ENCODE data around the gene MTAP. TPM values are rescaled to one million over a fixed set of nuclear protein-coding genes. Genes with fewer than 3 reads are reported as not detected.
A peak's percentile ranks its signal among the peaks of the same experiment; 100 is the strongest.

Gene MTAP
- total RNA-seq, 2 experiments from 2014 or later = 44.9 to 63.7 TPM

DNA sequence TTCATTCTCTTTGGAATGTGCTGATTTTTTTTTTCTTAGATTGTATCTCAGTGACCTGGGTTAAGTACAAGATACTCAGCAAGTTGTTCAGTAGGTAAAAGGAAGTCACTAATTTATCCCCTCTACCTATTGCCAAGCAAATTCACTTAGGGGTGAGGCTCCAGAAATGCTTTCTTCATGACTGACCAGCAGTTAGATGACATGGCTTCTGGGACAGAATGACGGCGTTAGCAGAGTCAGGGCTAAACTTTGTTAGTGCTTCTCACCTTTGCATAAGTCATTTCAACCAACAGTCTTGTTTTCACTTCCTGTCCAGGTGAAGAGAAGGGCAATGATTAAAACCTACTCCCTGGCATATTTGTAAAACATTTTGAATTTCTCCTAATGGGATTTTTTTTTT, 20.2 kb upstream of the MTAP start:
- CTCF ChIA-PET = interaction anchor here (1.5 kb wide), 1 partner anchor 11 kb away, joined by 3 read pairs; no protein-coding TSS in a partner anchor
- Mint-ChIP-seq H3K4me3 (no peak overlapping the region), H3K27ac (no peak overlapping the region), H3K27me3 (peaks cover 47% of the 10 kb centered on the region), H3K36me3 (no peaks in the 10 kb centered on the region), H3K4me1 (no peaks in the 10 kb centered on the region), H3K9me3 (ENCODE audit: low read depth) (no peaks in the 10 kb centered on the region)
- no peak for DNase-seq
- ATAC-seq = no peak

DNA sequence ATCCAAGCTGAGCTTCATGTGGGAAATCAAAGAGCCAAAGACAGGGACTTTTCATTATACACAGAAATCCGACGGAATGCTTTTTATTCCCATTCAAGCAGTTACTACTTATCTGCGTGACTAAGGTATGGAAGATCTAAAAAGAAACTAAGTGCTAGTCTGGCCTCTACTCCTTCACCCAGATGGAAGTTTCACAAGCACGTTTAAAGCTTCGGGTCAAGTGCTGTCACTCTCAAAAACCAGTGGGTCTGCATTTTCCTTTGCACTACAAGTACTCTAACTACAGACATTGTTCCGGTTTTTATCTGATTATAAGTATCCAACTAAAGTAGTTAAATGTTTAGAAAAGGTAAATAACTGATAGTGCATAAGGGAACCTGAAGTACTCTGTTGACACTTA, 13.7 kb upstream of the MTAP start:
- Mint-ChIP-seq H3K27me3 (peaks cover 46% of the 10 kb centered on the region), H3K9me3 (ENCODE audit: low read depth) (no peaks in the 10 kb centered on the region), H3K27ac (no peak overlapping the region), H3K36me3 (no peaks in the 10 kb centered on the region), H3K4me1 (peaks cover 3% of the 10 kb centered on the region), H3K4me3 (no peak overlapping the region)
- ATAC-seq (no peak), DNase-seq (no peak)
- CTCF ChIA-PET = interaction anchor here (0.6 to 3.4 kb wide), 19 partner anchors 34 to 594 kb away, joined by 3 to 21 read pairs (median 3); no protein-coding TSS in a partner anchor

DNA sequence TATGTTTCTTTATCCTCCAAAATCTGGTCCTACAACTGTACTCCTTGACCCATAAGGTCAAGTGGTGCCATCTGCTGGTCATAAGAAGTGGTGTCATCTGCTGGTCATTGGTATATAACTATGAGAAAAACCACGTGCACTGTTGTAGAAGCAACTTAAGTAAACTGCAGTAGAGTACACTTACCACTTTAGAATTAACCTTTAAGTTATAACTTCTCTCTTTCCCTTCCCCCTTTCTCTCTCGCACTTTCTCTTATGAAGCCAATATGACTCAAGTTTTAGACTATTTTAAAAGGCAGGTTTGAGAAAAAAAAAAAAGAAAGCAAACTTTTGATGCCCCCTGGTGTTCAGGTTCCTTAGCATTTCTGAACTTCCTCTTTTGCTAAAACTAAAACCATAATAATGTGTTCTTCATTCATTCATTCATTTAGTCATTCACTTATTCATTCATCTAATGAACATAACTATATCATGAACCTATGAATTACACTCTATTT, 12.8 kb upstream of the MTAP start:
- Mint-ChIP-seq H3K27me3 (peaks cover 38% of the 10 kb centered on the region), H3K27ac (no peak overlapping the region), H3K4me3 (peak overlapping the region; percentile 55), H3K9me3 (ENCODE audit: low read depth) (no peaks in the 10 kb centered on the region), H3K36me3 (no peaks in the 10 kb centered on the region), H3K4me1 (peaks cover 3% of the 10 kb centered on the region)
- peak; percentile 99 for ATAC-seq
- CTCF ChIA-PET = interaction anchor here (1.0 to 3.4 kb wide), 8 partner anchors 81 to 595 kb away, joined by 3 to 21 read pairs (median 8); no protein-coding TSS in a partner anchor
- DNase-seq = peak; percentile 65

DNA sequence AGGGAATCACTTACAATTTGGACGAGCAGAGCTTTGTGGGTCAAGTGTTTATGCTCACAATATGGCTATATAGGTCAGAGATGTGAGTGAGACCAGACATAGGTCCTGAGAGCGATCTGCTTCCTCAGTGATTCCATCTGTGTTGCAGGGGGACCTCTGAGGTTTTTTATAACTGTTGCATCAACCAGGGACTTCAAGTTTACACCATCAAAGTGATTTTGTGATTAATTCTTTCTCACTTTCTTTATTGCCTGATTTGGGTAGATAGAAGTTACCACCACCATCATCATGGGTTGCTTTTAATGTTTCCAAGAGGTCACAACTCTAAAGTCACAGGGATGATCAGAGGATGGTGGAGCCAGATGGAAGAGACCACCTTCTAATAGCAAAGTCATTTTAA, 7.0 kb upstream of the MTAP start:
- CTCF ChIA-PET = no interaction called here
- no peak overlapping the region for H3K27ac Mint-ChIP-seq
- ATAC-seq (no peak), DNase-seq (no peak)
- no peaks in the 10 kb centered on the region for H3K4me1 Mint-ChIP-seq
- H3K4me3 Mint-ChIP-seq = no peak overlapping the region
- H3K36me3 Mint-ChIP-seq = no peaks in the 10 kb centered on the region
- peaks cover 56% of the 10 kb centered on the region for H3K27me3 Mint-ChIP-seq
- no peaks in the 10 kb centered on the region for H3K9me3 Mint-ChIP-seq (ENCODE audit: low read depth)

DNA sequence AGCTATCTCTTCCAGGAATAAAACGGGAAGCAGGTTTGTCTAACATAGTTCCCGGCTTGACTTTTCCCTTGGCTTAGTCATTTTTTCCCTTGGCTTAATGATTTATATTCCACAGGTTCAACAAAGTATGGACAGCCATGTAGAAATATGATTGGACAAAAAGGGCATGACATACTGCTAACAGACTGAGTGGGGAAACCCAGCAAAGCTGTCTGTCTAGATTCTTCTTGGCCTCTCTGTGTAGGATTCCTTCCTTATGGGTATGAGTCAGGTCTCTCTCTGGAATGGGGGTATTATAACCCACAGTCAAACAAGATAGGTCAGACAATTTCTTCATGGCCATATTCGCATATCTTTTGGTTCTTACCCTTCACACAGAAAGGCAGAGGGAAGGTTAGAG, 5.7 kb upstream of the MTAP start:
- CTCF ChIA-PET = interaction anchor here (1.0 to 1.1 kb wide), 2 partner anchors 13 to 331 kb away, joined by 3 to 4 read pairs; no protein-coding TSS in a partner anchor
- no peak for DNase-seq

DNA sequence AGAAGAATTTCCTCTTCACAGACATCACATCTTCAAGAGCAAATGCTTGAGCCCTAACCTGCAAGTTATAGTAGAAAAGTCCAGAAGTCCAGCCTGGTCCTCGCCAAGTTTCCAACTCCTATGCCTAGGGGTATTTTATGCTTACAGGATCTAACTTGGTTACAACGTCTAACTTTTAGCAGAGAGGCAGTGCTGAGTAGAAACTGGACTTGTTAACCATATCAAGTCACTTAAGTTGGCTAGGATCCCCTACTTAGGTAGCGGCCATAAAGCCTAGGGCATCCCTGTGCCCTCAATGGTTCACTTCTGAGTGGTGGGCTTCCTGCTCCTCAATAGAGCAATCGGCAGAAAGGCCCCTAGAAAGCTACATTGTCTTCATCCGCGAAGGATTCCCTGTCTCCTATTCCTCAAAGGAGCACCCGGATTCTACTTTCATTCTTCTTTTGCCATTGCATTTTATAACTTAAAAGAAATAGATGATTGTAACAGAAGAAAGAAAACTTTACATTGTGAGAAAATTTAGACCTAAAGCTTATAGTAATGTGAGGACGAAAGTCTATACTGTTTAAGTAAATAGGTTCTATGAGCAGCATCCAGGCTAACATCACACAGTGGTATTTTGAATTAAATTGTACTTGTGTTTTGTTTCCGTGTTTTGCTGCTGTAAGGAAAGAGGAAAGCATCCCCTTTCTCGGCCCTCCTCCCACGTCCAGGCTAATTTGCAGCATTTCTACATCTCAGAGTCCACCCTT, 1.3 kb upstream of the MTAP start:
- peaks cover 31% of the 10 kb centered on the region for H3K4me1 Mint-ChIP-seq
- DNase-seq = no peak
- H3K9me3 Mint-ChIP-seq (ENCODE audit: low read depth) = no peaks in the 10 kb centered on the region
- peaks cover 53% of the 10 kb centered on the region for H3K27me3 Mint-ChIP-seq
- CTCF ChIA-PET = interaction anchor here (0.9 to 1.2 kb wide), 3 partner anchors 10 to 335 kb away, joined by 3 to 5 read pairs (median 3); no protein-coding TSS in a partner anchor
- ATAC-seq = no peak
- H3K4me3 Mint-ChIP-seq = peak overlapping the region; percentile 97
- peaks cover 9% of the 10 kb centered on the region for H3K36me3 Mint-ChIP-seq
- no peak overlapping the region for H3K27ac Mint-ChIP-seq

More for the DNA sequence above, 5.7 kb upstream of the MTAP start:
- H3K4me3 Mint-ChIP-seq = no peak overlapping the region
- no peaks in the 10 kb centered on the region for H3K9me3 Mint-ChIP-seq (ENCODE audit: low read depth)
- peaks cover 64% of the 10 kb centered on the region for H3K27me3 Mint-ChIP-seq
- H3K4me1 Mint-ChIP-seq = peaks cover 4% of the 10 kb centered on the region
- no peaks in the 10 kb centered on the region for H3K36me3 Mint-ChIP-seq
- ATAC-seq = no peak
- H3K27ac Mint-ChIP-seq = no peak overlapping the region

DNA sequence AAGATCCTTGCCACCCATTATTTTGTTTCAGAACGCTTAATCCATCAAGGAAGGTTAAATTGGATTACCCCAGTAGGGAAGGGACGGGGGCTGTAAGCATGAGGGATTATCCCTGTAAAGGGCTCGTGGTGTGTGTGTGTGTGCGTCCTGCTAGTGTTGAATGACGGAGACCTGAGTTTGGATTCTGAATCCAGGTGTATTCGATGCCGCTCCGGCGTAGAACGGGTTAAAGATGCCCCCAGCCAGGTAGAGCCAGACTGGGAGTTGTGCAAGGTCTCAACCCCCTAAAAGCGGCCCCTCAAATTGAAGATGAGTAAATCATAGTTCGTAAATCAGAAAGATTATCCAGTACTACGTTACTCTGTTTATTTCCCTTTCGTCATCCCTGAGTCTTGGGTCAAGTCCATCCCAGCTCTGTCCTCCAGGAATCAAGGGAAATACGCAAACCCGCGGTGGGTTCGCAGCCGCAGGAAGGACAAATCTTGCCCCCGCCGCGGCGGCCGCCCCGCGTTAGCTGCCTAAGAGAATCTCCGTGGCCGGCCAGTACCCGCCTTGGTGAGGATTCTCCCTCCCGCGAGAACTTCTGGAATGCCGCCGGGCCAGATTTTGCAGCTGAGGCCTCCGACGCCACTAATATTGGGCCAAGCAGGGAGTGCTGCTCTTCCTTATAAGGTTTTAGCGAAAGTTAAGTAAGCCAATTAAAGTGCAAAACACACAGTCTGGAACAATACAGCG, 586 bp upstream of the MTAP start:
- ATAC-seq (peak; percentile 21), DNase-seq (no peak)
- Mint-ChIP-seq H3K4me3 (peak overlapping the region; percentile 97), H3K27me3 (peaks cover 46% of the 10 kb centered on the region), H3K9me3 (ENCODE audit: low read depth) (no peaks in the 10 kb centered on the region), H3K4me1 (peaks cover 35% of the 10 kb centered on the region), H3K36me3 (peaks cover 13% of the 10 kb centered on the region), H3K27ac (peak overlapping the region; percentile 84)
- CTCF ChIA-PET = interaction anchor here (1.1 to 2.9 kb wide), 6 partner anchors 10 to 336 kb away, joined by 3 to 11 read pairs (median 3); no protein-coding TSS in a partner anchor

DNA sequence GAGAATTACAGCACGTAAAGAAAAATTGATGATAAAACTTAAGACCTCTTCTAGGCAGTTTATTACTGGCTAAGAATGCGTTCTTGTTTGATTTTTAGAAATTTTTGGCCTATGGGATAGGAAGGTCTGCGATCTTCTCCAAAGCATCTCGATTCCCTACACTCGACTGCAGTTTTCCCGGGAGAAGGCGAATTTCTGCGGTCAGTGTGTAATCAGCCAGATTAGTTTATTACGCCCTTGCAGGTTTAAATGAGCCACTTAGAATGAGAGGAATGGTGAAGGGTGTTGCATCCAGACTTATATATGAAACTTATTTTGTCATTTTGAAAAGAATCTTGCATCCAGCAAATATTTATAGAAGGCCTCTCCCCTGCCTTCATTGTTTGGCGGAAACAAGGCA, 1.2 kb downstream of the MTAP start:
- CTCF ChIA-PET = interaction anchor here (0.5 to 2.9 kb wide), 5 partner anchors 8 to 615 kb away, joined by 3 to 11 read pairs (median 5); partner anchors contain the start of gene CDKN2B
- peaks cover 15% of the 10 kb centered on the region for H3K36me3 Mint-ChIP-seq
- H3K27me3 Mint-ChIP-seq = peaks cover 29% of the 10 kb centered on the region
- no peak for DNase-seq
- no peak for ATAC-seq
- H3K4me1 Mint-ChIP-seq = peaks cover 42% of the 10 kb centered on the region
- no peaks in the 10 kb centered on the region for H3K9me3 Mint-ChIP-seq (ENCODE audit: low read depth)
- peak overlapping the region; percentile 97 for H3K4me3 Mint-ChIP-seq
- peak overlapping the region; percentile 97 for H3K27ac Mint-ChIP-seq

DNA sequence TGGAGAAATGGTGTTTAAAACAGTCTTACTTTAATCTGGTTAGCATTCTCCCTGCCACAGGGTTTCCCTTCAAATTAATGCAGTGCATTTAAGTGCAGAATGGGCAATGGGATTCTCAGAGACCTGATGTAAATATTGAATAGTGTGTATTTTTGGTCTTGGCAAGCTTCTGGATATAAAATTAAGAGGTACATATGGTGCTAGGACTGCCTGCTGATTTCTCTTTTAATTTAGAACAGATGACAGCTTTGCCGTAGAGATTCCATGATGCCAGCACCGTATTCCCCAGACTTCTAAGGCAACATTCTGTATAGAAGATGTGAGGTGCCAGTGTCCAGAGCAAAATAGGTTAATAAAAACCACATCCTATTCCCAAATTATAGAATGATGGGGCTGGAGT, 1.9 kb downstream of the MTAP start:
- peaks cover 23% of the 10 kb centered on the region for H3K27me3 Mint-ChIP-seq
- peaks cover 18% of the 10 kb centered on the region for H3K36me3 Mint-ChIP-seq
- CTCF ChIA-PET = interaction anchor here (2.9 kb wide), 2 partner anchors 8 to 9 kb away, joined by 10 to 11 read pairs; no protein-coding TSS in a partner anchor
- H3K4me3 Mint-ChIP-seq = no peak overlapping the region
- H3K9me3 Mint-ChIP-seq (ENCODE audit: low read depth) = no peaks in the 10 kb centered on the region
- DNase-seq (no peak), ATAC-seq (no peak)
- H3K27ac Mint-ChIP-seq = no peak overlapping the region
- H3K4me1 Mint-ChIP-seq = peaks cover 47% of the 10 kb centered on the region

DNA sequence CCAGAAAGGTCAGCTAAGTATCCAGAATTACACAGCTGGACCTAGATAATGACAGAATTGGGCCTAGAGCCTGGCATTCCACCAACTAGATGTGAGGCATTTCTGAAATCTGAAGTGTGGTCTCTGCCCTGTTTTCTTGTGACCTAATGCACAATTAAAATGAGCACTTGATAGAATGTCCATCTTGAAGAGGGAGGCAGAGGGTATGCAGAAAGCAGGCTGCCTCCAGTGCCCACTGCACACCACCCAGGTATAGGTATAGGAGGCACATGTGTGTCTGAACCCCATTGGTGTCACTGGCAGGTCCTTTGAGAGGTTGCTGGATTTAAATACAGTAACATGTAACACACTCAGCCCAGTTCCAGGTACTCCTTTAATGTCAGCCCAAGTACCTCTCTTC, 2.4 kb downstream of the MTAP start:
- Mint-ChIP-seq H3K36me3 (peaks cover 19% of the 10 kb centered on the region), H3K27me3 (peaks cover 19% of the 10 kb centered on the region), H3K9me3 (ENCODE audit: low read depth) (no peaks in the 10 kb centered on the region), H3K4me1 (peaks cover 50% of the 10 kb centered on the region), H3K4me3 (no peak overlapping the region), H3K27ac (no peak overlapping the region)
- ATAC-seq (no peak), DNase-seq (no peak)
- CTCF ChIA-PET = interaction anchor here (1.3 kb wide), 1 partner anchor 204 kb away, joined by 4 read pairs; no protein-coding TSS in a partner anchor

DNA sequence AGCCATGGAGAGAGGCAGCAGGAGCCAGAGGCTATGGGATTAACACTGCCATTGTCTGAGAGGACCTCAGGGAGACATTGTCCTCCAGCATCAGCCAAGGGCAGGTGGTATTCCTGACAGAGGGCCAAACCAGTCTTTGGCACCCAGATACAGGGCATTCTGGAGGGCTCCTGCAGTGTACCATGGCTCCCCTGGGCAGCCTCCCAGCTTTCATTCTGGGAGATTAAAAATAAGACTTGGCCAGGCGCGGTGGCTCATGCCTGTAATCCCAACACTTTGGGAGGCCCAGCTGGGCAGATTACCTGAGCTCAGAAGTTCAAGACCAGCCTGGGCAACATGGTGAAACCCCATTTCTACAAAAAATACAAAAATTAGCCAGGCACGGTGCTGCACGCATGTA, 4.2 kb downstream of the MTAP start:
- peaks cover 29% of the 10 kb centered on the region for H3K36me3 Mint-ChIP-seq
- CTCF ChIA-PET = no interaction called here

DNA sequence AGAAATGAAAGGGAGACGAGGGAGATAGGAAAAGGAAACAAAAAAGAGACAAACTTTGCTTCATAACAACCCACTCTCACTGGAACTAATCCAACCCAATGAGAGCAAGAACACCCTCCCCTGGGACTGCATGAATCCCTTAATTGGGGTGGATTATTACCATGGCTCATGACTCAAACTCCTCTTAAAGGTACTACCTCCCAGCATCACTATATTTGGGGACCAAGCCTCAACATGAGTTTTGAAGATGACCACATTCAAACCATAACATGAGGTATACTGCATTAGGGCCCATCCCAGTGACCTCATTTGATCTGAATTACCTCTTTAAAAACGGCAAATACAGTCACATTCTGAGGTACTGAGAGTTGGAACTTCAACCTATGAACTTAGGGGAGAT, 8.0 kb downstream of the MTAP start:
- DNase-seq (no peak), ATAC-seq (no peak)
- no peak overlapping the region for H3K4me3 Mint-ChIP-seq
- H3K36me3 Mint-ChIP-seq = peaks cover 25% of the 10 kb centered on the region
- no peaks in the 10 kb centered on the region for H3K9me3 Mint-ChIP-seq (ENCODE audit: low read depth)
- CTCF ChIA-PET = interaction anchor here (0.9 to 4.3 kb wide), 6 partner anchors 198 to 642 kb away, joined by 3 to 86 read pairs (median 12); partner anchors contain the start of gene CDKN2B
- no peaks in the 10 kb centered on the region for H3K27me3 Mint-ChIP-seq
- H3K4me1 Mint-ChIP-seq = peaks cover 45% of the 10 kb centered on the region
- no peak overlapping the region for H3K27ac Mint-ChIP-seq

More for the DNA sequence above, 4.2 kb downstream of the MTAP start:
- Mint-ChIP-seq H3K9me3 (ENCODE audit: low read depth) (no peaks in the 10 kb centered on the region), H3K4me3 (no peak overlapping the region), H3K27ac (no peak overlapping the region), H3K4me1 (peaks cover 49% of the 10 kb centered on the region), H3K27me3 (peaks cover 2% of the 10 kb centered on the region)
- ATAC-seq (no peak), DNase-seq (no peak)

DNA sequence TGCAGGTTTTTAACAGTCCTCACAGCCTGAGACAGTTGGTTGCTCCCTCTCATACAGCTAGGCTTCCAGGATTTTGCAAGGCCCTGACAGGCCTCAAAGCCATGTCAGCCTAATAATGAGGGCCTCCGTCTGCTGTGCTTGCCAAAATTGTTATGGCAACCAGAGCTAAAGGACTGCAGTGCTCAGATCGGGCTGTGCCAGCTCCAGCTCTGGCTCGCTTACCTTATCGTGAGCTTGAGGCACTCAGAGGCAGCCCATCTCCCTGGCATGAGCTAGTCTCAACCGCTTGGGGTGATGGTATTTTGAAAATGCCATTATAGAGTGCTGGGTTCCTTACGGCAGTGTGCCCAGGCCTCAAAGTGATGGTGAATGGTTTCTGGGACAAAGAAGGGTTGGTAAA, 8.4 kb downstream of the MTAP start:
- H3K27ac Mint-ChIP-seq = no peak overlapping the region
- H3K27me3 Mint-ChIP-seq = no peaks in the 10 kb centered on the region
- CTCF ChIA-PET = interaction anchor here (1.1 to 4.3 kb wide), 4 partner anchors 197 to 641 kb away, joined by 4 to 86 read pairs (median 40); partner anchors contain the start of gene CDKN2B
- H3K9me3 Mint-ChIP-seq (ENCODE audit: low read depth) = no peaks in the 10 kb centered on the region
- no peak overlapping the region for H3K4me3 Mint-ChIP-seq
- ATAC-seq (no peak), DNase-seq (no peak)
- H3K36me3 Mint-ChIP-seq = peaks cover 26% of the 10 kb centered on the region
- peaks cover 41% of the 10 kb centered on the region for H3K4me1 Mint-ChIP-seq

All from activated CD8-positive, alpha-beta memory T cell treated with anti-CD3 and anti-CD28 coated beads, Interleukin-2, amount 10 ng/mL, durations not matched to agents 7 days and 5 days (primary cell).